AG04449 (cell line): Measurements from ENCODE around the gene ARHGEF38.

ENCODE experiments used
- CTCF ChIA-PET: fragments of 350-600 bp; formaldehyde crosslinking; extraction: SDS; loops from one replicate; lab custom pipeline; 2021; ENCODE audit warnings: antibody characterized with exemption; lab: Yijun Ruan, JAX
- POLR2A ChIA-PET: fragments of 400-600, 350-600 bp; formaldehyde crosslinking; extraction: SDS; loops from one replicate; lab custom pipeline; 2020; ENCODE audit warnings: antibody characterized with exemption, inconsistent platforms; lab: Yijun Ruan, JAX
- DNase-seq: peaks from one replicate; pipeline ENCODE4 v3.0.0-alpha.2; 2010; ENCODE audit warnings: low read depth, low spot score
- H3K4me3 ChIP-seq: 2 replicates; pipeline ENCODE4 v1.5.1; 2011; ENCODE audit warnings: low read depth, mild to moderate bottlenecking, control low read depth, low read length
- TF ChIP-seq, protein P1 (sequence below): IDR thresholded peaks from one replicate; pipeline ENCODE4 v1.5.1; 2011; ENCODE audit warnings: mild to moderate bottlenecking, moderate library complexity, low read length, control low read depth, inconsistent platforms; ENCODE audit not compliant: insufficient read depth; ENCODE audit errors: missing control alignments

ARHGEF38 gene

DNA sequence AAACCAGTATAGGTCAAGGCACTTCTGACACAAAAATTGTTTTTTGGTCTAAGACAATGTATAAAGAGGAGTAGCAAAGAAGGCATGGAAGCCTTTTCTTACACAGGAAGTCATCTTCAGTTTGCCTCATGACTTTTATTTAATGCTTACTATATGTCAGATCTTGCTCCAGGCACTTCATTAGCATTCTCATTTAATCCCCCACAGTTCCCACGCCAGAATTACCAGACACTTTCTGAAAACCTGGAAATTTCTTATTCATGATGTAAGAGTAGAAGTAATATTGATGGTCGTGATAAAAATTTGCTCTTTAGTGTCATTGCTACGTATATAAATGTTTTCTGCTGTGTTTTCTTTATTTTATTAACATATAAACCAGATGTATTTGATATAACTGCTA is 39.2 kb downstream of the ARHGEF38 start:
- TF ChIP-seq, protein P1, sequence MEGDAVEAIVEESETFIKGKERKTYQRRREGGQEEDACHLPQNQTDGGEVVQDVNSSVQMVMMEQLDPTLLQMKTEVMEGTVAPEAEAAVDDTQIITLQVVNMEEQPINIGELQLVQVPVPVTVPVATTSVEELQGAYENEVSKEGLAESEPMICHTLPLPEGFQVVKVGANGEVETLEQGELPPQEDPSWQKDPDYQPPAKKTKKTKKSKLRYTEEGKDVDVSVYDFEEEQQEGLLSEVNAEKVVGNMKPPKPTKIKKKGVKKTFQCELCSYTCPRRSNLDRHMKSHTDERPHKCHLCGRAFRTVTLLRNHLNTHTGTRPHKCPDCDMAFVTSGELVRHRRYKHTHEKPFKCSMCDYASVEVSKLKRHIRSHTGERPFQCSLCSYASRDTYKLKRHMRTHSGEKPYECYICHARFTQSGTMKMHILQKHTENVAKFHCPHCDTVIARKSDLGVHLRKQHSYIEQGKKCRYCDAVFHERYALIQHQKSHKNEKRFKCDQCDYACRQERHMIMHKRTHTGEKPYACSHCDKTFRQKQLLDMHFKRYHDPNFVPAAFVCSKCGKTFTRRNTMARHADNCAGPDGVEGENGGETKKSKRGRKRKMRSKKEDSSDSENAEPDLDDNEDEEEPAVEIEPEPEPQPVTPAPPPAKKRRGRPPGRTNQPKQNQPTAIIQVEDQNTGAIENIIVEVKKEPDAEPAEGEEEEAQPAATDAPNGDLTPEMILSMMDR = no peak
- H3K4me3 ChIP-seq = no peak overlapping the region
- ChIA-PET CTCF (no interaction called here), POLR2A (no interaction called here)
- DNase-seq = no peak

DNA sequence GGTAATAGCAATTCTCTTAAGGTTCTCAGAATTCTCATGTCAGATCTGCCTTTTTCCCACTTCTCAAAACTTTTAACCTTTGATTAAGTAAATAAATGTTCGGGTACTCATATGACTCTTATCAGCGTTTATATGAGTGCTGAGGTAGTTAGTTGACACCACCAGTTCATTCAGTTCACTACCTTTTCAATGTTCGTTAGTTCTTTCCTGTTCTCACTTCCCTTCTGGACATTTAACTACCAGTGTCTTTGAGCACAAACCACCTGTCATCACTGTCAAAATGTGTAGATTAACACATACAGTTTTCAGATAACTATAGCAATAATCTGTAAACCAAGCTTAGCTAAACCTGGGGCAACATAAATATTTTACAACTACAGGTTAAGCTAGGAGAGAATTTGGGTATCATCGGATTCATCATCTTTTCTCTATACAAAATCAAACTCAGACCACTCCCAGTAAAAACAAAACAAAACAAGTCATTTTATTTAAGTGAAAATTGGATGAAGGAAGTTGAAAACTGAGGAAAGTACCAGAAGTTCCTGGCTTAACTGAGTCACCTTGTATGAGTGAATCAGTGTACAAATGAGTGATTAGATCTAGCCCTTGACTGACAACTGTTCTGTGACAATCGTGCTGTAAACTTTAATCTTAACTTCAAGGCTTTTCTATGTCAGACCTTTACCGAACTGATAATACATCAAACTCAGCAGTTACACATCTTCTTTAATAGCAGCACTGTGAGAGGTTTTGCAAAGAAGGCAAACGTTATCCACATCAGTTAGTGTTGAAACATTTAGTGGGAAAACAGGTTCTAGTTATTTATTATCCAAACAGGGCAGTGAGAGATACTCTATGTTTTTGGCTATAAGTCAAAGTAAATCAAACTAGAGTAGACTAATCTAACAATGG is 41.9 kb downstream of the ARHGEF38 start:
- POLR2A ChIA-PET = no interaction called here
- CTCF ChIA-PET = no interaction called here
- no peak overlapping the region for H3K4me3 ChIP-seq
- no peak for DNase-seq
- TF ChIP-seq, protein P1 = no peak

GRCh38 chr4:105596684-105597083 is 44.3 kb downstream of the ARHGEF38 start:
- TF ChIP-seq, protein P1 = no peak
- DNase-seq = no peak
- ChIA-PET CTCF (no interaction called here), POLR2A (no interaction called here)
- H3K4me3 ChIP-seq = no peak overlapping the region

DNA sequence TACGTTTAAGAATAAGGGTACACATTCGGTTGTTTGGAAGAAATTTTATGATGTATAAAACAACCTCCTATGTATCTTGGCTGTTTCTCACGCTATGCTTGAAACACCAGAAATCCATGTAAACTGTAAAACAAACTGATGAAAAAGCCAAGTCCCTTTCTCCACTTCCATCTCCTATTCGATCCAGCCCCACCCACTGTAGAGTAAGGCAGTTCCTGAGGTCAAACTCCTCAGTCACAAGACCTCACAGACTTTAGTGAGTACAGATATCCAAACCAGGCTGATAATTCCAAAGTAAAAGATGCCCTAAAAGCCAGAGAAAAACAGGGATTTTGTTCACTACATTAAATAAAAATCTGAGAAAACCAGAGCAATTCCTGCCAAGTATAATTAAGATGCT is 45.6 kb downstream of the ARHGEF38 start:
- POLR2A ChIA-PET = no interaction called here
- H3K4me3 ChIP-seq = no peak overlapping the region
- DNase-seq = no peak
- TF ChIP-seq, protein P1 = no peak
- CTCF ChIA-PET = no interaction called here

GRCh38 chr4:105598787-105599186 is 46.4 kb downstream of the ARHGEF38 start:
- TF ChIP-seq, protein P1 = no peak
- ChIA-PET POLR2A (no interaction called here), CTCF (no interaction called here)
- H3K4me3 ChIP-seq = no peak overlapping the region
- DNase-seq = no peak

GRCh38 chr4:105599482-105599881 is 47.1 kb downstream of the ARHGEF38 start:
- POLR2A ChIA-PET = no interaction called here
- DNase-seq = no peak
- TF ChIP-seq, protein P1 = no peak
- H3K4me3 ChIP-seq = no peak overlapping the region
- CTCF ChIA-PET = no interaction called here
